AG09309 (cell line): ENCODE measurements around the gene AADACL4.

Source experiments
- DNase-seq: peaks from one replicate; pipeline ENCODE4 v3.0.0-alpha.2; 2010; ENCODE audit warnings: low read depth
- H3K4me3 ChIP-seq: 2 replicates; pipeline ENCODE4 v1.5.1; 2011; ENCODE audit warnings: mild to moderate bottlenecking, low read depth, low read length, moderate library complexity; ENCODE audit not compliant: control insufficient read depth
- CTCF ChIP-seq: IDR thresholded peaks from 2 replicates; pipeline ENCODE4 v1.5.1; 2011; ENCODE audit warnings: mild to moderate bottlenecking, low read depth, low read length, inconsistent platforms; ENCODE audit not compliant: insufficient read depth, control insufficient read depth; ENCODE audit errors: missing control alignments

Gene AADACL4

GRCh38 chr1:12620488-12620865 lies 23.4 kb upstream of the AADACL4 start:
- no peak for DNase-seq
- no peak for TF ChIP-seq CTCF
- H3K4me3 ChIP-seq = no peak overlapping the region

GRCh38 chr1:12620931-12621330 lies 23.0 kb upstream of the AADACL4 start:
- DNase-seq = no peak
- no peak for TF ChIP-seq CTCF
- H3K4me3 ChIP-seq = no peak overlapping the region

- TF ChIP-seq CTCF = no peak
- no peak for DNase-seq
- no peak overlapping the region for H3K4me3 ChIP-seq
Measured at GRCh38 chr1:12621346-12622335, 22.2 kb upstream of the AADACL4 start.

- TF ChIP-seq CTCF = no peak
- DNase-seq = no peak
- no peak overlapping the region for H3K4me3 ChIP-seq
Measured at GRCh38 chr1:12622506-12622905, 21.4 kb upstream of the AADACL4 start.

- no peak for TF ChIP-seq CTCF
- no peak for DNase-seq
- H3K4me3 ChIP-seq = no peak overlapping the region
Measured at GRCh38 chr1:12625276-12625675, 18.6 kb upstream of the AADACL4 start.

GRCh38 chr1:12626888-12627287 lies 17.0 kb upstream of the AADACL4 start:
- no peak for DNase-seq
- H3K4me3 ChIP-seq = no peak overlapping the region
- TF ChIP-seq CTCF = no peak

GRCh38 chr1:12627296-12627695 lies 16.6 kb upstream of the AADACL4 start:
- no peak for DNase-seq
- H3K4me3 ChIP-seq = no peak overlapping the region
- no peak for TF ChIP-seq CTCF
